HepG2 (cell line): ENCODE measurements around the gene VILL. TPM values are rescaled to one million over a fixed set of nuclear protein-coding genes. Genes with fewer than 3 reads are reported as not detected.
A peak's percentile ranks its signal among the peaks of the same experiment; 100 is the strongest.

ENCODE experiments used
- CHD4 ChIP-seq: fragments of 200-600 bp; sonication (generic); IDR thresholded peaks from 2 replicates; pipeline ENCODE4 v1.7.0; 2017; ENCODE audit warnings: mild to moderate bottlenecking, low read length, borderline replicate concordance
- HOXA7 ChIP-seq: sonication (generic); formaldehyde crosslinking; IDR thresholded peaks from 2 replicates; pipeline ENCODE4 v1.8.1; 2022; ENCODE audit warnings: mild to moderate bottlenecking, missing genetic modification reagents, moderate library complexity
- JUND ChIP-seq: sonication (generic); formaldehyde crosslinking; IDR thresholded peaks from 2 replicates; pipeline ENCODE4 v1.8.0; 2022; ENCODE audit warnings: mild to moderate bottlenecking, missing genetic modification reagents
- MYNN ChIP-seq: sonication (generic); formaldehyde crosslinking; IDR thresholded peaks from 2 replicates; pipeline ENCODE4 v1.4.0; 2020; ENCODE audit warnings: mild to moderate bottlenecking, low read depth, missing genetic modification reagents
- NCOA5 ChIP-seq: sonication (generic); formaldehyde crosslinking; IDR thresholded peaks from 2 replicates; pipeline ENCODE4 v1.4.0; 2020; ENCODE audit warnings: missing genetic modification reagents
- RAD51 ChIP-seq: fragments of 450-650 bp; IDR thresholded peaks from 2 replicates; pipeline ENCODE4 v1.6.1; 2016; ENCODE audit warnings: borderline replicate concordance
- SAFB2 ChIP-seq: sonication (generic); formaldehyde crosslinking; IDR thresholded peaks from 2 replicates; pipeline ENCODE4 v1.5.1; 2020; ENCODE audit warnings: missing genetic modification reagents, low read depth, mild to moderate bottlenecking, borderline replicate concordance
- SRY ChIP-seq: sonication (generic); formaldehyde crosslinking; IDR thresholded peaks from 2 replicates; pipeline ENCODE4 v1.8.0; 2022; ENCODE audit warnings: mild to moderate bottlenecking, missing genetic modification reagents
- ZNF337 ChIP-seq: sonication (generic); formaldehyde crosslinking; IDR thresholded peaks from 2 replicates; pipeline ENCODE4 v1.5.1; 2020; ENCODE audit warnings: missing genetic modification reagents, low read depth, mild to moderate bottlenecking, borderline replicate concordance
- ZNF431 ChIP-seq: sonication (generic); formaldehyde crosslinking; IDR thresholded peaks from 2 replicates; pipeline ENCODE4 v1.9.0; 2022; ENCODE audit warnings: missing genetic modification reagents, low read depth, mild to moderate bottlenecking, borderline replicate concordance
- ZNF619 ChIP-seq: sonication (generic); formaldehyde crosslinking; IDR thresholded peaks from 2 replicates; pipeline ENCODE4 v1.4.0; 2020; ENCODE audit warnings: mild to moderate bottlenecking, missing genetic modification reagents
- ZNF788 ChIP-seq: sonication (generic); formaldehyde crosslinking; IDR thresholded peaks from 2 replicates; pipeline ENCODE4 v1.5.0; 2020; ENCODE audit warnings: mild to moderate bottlenecking, missing genetic modification reagents, borderline replicate concordance
- polyA plus RNA-seq, 8 experiments: library from polyadenylated mRNA; depleted of rRNA in 3 of 8; stranded (reverse) in 7 of 8; unstranded in 1 of 8; fragments of >200 nt; fragmentation: Illumina TruSeq in 4 of 8; extraction: Trizol in 4 of 8; gene quantifications; 2 replicates each; pipeline versions ENCODE4 v1.2.1 to v1.2.3, GENCODE V29; 2011 to 2016; ENCODE audit warnings: low read depth in 4 of 8, missing spikeins in 1 of 8, mixed read lengths in 1 of 8; ENCODE audit not compliant: insufficient read depth in 1 of 8
- total RNA-seq, 5 experiments: library from RNA; depleted of rRNA; stranded (reverse); fragments of >200 nt; fragmentation: Illumina TruSeq; extraction: Trizol; gene quantifications; 2 replicates each; pipeline ENCODE4 v1.2.3, GENCODE V29; 2016; ENCODE audit warnings: low read depth in 1 of 5
- TF ChIP-seq, protein P1 (sequence below): sonication (generic); formaldehyde crosslinking; IDR thresholded peaks from 2 replicates; pipeline ENCODE4 v1.8.0; 2022; ENCODE audit warnings: low read depth, missing genetic modification reagents
- TF ChIP-seq, protein P2 (sequence below): sonication (generic); formaldehyde crosslinking; conservative IDR thresholded peaks from 2 replicates; pipeline ENCODE4 v1.4.0; 2020; ENCODE audit warnings: missing genetic modification reagents
- TF ChIP-seq, protein P3 (sequence below): sonication (generic); formaldehyde crosslinking; IDR thresholded peaks from 2 replicates; pipeline ENCODE4 v1.4.0; 2020; ENCODE audit warnings: missing genetic modification reagents
- TF ChIP-seq, protein P4 (sequence below): sonication (generic); formaldehyde crosslinking; IDR thresholded peaks from 2 replicates; pipeline ENCODE4 v1.4.0; 2020; ENCODE audit warnings: mild to moderate bottlenecking, missing genetic modification reagents

The VILL gene
- total and polyA plus RNA-seq, 2 of the 13 experiments (the other 11 are each of a cell fraction or from before 2014, with no cell fraction given) = 3.2 to 5.3 TPM

DNA sequence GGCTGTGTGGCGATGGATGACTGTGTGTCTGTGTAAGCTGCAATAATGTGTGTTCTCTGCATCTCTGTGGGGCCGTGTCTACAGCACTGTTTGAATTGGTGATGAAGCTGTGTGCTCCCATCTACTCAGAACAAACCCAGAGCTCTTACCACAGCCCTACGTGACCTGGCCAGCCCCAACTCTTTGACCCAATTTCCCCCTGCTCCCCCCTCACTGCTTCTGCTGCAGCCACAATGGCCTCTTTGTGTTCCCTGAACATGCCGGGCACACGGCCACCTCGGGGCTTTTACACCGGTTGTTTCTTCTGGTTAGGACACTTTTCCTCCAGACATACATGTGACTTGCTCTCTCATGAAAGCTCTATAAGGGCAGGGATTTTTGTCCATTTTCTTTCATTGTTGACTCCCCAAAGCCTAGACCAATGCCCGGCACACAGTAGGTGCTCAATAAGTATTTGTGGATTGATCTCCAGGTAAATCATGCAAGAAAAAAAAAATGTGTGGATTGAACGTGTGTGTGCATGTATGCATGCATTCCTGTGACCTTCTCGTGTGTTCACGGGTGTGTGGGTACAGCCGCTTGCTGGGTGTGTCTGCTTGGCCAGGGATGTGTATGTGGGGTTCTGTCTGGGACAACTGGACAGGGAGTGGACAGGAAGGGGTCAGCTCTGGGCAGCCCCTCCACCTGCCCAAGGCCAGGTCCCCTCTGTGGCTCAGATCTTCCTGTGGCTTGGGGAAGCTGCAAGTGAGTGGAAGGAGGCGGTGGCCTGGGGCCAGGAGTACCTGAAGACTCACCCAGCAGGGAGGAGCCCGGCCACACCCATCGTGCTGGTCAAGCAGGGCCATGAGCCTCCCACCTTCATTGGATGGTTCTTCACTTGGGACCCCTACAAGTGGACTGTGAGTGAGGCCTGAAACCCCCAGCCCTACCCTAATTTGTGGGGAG, 14.8 kb downstream of the VILL start (continued):
- no peak for TF ChIP-seq SAFB2 (CRISPR knock-in tag)
- no peak for TF ChIP-seq MYNN (CRISPR knock-in tag)
- TF ChIP-seq, protein P1, sequence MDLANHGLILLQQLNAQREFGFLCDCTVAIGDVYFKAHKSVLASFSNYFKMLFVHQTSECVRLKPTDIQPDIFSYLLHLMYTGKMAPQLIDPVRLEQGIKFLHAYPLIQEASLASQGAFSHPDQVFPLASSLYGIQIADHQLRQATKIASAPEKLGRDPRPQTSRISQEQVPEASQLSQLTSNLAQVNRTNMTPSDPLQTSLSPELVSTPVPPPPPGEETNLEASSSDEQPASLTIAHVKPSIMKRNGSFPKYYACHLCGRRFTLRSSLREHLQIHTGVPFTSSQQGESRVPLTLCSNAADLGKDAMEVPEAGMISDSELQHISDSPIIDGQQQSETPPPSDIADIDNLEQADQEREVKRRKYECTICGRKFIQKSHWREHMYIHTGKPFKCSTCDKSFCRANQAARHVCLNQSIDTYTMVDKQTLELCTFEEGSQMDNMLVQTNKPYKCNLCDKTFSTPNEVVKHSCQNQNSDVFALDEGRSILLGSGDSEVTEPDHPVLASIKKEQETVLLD = no peak
- no peak; the same call in 1 of the 2 replicates for TF ChIP-seq CHD4
- TF ChIP-seq ZNF619 (CRISPR knock-in tag) = no peak; the same call in 1 of the 2 replicates
- no peak for TF ChIP-seq HOXA7
- no peak for TF ChIP-seq NCOA5 (CRISPR knock-in tag)
- TF ChIP-seq, protein P2, sequence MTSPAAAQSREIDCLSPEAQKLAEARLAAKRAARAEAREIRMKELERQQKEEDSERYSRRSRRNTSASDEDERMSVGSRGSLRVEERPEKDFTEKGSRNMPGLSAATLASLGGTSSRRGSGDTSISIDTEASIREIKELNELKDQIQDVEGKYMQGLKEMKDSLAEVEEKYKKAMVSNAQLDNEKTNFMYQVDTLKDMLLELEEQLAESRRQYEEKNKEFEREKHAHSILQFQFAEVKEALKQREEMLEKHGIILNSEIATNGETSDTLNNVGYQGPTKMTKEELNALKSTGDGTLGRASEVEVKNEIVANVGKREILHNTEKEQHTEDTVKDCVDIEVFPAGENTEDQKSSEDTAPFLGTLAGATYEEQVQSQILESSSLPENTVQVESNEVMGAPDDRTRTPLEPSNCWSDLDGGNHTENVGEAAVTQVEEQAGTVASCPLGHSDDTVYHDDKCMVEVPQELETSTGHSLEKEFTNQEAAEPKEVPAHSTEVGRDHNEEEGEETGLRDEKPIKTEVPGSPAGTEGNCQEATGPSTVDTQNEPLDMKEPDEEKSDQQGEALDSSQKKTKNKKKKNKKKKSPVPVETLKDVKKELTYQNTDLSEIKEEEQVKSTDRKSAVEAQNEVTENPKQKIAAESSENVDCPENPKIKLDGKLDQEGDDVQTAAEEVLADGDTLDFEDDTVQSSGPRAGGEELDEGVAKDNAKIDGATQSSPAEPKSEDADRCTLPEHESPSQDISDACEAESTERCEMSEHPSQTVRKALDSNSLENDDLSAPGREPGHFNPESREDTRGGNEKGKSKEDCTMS (CRISPR knock-in tag) = no peak
- no peak for TF ChIP-seq ZNF337 (CRISPR knock-in tag)
- TF ChIP-seq ZNF788 (CRISPR knock-in tag) = no peak
- no peak for TF ChIP-seq RAD51
- TF ChIP-seq ZNF431 = no peak
- TF ChIP-seq SRY (CRISPR knock-in tag) = no peak
- TF ChIP-seq JUND (CRISPR knock-in tag) = no peak
- TF ChIP-seq, protein P3, sequence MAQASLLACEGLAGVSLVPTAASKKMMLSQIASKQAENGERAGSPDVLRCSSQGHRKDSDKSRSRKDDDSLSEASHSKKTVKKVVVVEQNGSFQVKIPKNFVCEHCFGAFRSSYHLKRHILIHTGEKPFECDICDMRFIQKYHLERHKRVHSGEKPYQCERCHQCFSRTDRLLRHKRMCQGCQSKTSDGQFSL (CRISPR knock-in tag) = peak; percentile 23; the same call in 1 of the 2 replicates
- TF ChIP-seq, protein P4, sequence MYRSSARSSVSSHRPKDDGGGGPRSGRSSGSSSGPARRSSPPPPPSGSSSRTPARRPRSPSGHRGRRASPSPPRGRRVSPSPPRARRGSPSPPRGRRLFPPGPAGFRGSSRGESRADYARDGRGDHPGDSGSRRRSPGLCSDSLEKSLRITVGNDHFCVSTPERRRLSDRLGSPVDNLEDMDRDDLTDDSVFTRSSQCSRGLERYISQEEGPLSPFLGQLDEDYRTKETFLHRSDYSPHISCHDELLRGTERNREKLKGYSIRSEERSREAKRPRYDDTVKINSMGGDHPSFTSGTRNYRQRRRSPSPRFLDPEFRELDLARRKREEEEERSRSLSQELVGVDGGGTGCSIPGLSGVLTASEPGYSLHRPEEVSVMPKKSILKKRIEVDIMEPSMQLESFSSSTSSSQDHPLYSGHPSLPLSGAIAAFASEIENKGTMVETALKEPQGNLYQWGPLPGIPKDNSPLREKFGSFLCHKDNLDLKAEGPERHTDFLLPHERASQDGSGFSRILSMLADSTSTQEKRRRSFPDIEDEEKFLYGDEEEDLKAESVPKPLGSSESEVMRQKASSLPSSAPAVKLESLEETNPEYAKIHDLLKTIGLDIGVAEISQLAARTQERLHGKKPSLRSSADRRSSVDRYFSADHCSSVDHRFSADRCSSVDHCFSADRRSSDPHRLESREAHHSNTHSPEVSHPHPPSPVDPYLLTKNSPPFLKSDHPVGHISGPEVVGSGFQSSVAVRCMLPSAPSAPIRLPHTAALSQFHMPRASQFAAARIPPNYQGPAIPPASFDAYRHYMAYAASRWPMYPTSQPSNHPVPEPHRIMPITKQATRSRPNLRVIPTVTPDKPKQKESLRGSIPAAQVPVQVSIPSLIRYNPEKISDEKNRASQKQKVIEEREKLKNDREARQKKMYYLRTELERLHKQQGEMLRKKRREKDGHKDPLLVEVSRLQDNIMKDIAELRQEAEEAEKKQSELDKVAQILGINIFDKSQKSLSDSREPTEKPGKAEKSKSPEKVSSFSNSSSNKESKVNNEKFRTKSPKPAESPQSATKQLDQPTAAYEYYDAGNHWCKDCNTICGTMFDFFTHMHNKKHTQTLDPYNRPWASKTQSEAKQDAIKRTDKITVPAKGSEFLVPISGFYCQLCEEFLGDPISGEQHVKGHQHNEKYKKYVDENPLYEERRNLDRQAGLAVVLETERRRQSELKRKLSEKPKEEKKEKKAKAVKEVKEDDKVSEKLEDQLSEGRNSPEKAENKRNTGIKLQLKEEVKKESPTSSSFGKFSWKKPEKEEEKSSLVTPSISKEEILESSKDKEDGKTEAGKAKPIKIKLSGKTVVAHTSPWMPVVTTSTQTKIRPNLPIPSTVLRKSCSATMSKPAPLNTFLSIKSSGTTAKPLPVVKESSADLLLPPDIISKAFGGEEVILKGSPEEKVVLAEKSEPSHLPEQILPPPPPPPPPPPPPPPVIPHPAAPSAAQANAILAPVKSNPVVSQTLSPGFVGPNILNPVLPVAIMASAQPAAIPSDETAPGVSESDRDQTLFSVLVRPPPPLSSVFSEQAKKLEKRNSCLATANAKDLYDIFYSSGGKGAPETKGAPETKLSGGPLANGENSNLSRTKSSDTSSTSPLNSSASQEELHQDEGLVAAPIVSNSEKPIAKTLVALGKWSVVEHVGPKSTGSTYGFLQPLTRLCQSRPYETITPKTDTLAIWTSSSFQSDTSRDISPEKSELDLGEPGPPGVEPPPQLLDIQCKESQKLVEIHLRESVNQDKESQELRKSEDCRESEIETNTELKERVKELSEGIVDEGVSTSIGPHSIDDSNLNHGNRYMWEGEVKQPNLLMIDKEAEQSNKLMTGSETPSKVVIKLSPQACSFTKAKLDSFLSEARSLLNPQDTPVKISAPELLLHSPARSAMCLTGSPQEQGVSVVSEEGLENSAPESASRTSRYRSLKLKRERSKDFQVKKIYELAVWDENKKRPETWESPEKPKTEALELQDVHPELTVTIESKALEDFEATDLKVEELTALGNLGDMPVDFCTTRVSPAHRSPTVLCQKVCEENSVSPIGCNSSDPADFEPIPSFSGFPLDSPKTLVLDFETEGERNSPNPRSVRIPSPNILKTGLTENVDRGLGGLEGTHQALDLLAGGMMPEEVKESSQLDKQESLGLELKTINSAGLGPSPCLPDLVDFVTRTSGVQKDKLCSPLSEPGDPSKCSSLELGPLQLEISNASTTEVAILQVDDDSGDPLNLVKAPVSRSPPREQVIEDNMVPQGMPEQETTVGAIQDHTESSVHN = no peak
